ENCODE data around the gene EPYC. TPM values are rescaled to one million over a fixed set of nuclear protein-coding genes. Genes with fewer than 3 reads are reported as not detected.

The EPYC gene
- total RNA-seq (2022; extraction: Qiagen RNA extraction) = not detected in 5 replicates

GRCh38 chr12:91004872-91005271 lies at the start of gene EPYC:
TSS of gene EPYC (minus strand) at chr12:91004972. CDS start at chr12:91002565, 2,407 bp downstream.

GRCh38 chr12:90954921-90955320 lies 49.9 kb downstream of the EPYC start, which contains the start of gene CCER1:
TSS of gene CCER1 (minus strand) at chr12:90955176. CDS start at chr12:90954742, 434 bp downstream.

Other genes starting within 250 kb of the EPYC start
- not detected in 5 replicates for gene CCER1, start 49.8 kb downstream of the EPYC start, total RNA-seq (2022; extraction: Qiagen RNA extraction)
- not detected in 5 replicates for gene KERA, start 53.1 kb upstream of the EPYC start, total RNA-seq (2022; extraction: Qiagen RNA extraction)
- 0.08 to 0.49 TPM (median 0.30 TPM) in 5 replicates for gene LUM, start 106.5 kb upstream of the EPYC start, total RNA-seq (2022; extraction: Qiagen RNA extraction)
- gene DCN, start 177.8 kb upstream of the EPYC start, total RNA-seq (2022; extraction: Qiagen RNA extraction) = 0.08 to 0.22 TPM (median 0.11 TPM) in 3 of 5 replicates, not detected in the others

Data from A549 treated with AZD2906 at 1 μM for 4 hours (cell line).